ENCODE measurements around the gene AFF2. TPM values are rescaled to one million over a fixed set of nuclear protein-coding genes. Genes with fewer than 3 reads are reported as not detected.

The AFF2 gene
- total RNA-seq, 3 donors from 2014 or later (not counting 1 experiment from before 2014, with no cell fraction given), result 0.24 to 4.8 (median 0.79) TPM

DNA sequence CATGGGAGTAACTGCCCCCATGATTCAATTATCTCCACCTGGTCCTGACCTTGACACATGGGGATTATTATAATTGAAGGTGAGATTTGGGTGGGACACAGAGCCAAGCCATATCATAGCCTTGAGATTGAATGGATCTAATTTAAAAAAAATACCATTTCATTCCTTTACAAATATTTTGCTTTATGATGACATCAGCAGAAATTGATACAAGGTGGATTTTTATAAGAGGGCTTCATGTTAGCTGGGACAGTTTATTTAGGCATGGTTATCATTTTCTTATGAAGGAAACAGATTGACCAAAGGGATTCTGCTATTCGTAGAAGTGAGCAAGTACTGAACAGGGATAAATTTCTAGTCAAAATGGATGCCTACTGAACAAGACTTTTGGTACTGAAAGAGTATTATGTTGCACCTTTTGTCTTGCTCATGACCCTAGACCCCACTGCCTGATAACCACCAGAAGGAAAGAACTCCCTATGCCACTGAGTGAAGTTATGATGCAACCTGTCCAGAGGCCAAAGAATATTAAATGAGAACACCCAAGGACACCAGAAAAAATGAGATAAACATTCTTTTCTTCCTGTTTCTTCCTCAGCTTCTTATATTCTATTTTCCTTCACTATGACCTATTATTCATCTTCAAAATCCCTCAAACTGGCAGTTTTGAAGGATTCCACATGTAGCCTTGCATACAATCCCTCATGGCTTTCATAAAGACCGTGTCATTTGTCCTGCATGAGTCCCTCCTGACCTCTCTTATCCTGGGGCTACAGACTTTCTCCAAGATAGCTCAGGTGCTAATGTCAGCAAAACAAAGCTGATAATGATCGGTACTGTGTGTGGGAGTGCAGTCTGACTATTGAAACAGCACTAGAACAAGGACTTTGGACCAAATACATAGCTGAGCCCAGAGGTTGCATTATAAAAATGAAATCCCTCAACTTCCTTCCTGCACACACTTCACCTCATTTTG is 118.3 kb downstream of the AFF2 start:
- Histone ChIP-seq H3K4me3 (ENCODE audit: low read length) (no peak overlapping the region), H3K27me3 (ENCODE audit: control insufficient read depth, insufficient read depth, low read length) (no peaks in the 10 kb centered on the region), H3K36me3 (ENCODE audit: control insufficient read depth, insufficient read depth, low read length) (no peaks in the 10 kb centered on the region), H3K9me3 (ENCODE audit: control insufficient read depth, insufficient read depth, low read length) (no peaks in the 10 kb centered on the region), H3K4me1 (ENCODE audit: control insufficient read depth, insufficient read depth, low read length) (no peaks in the 10 kb centered on the region), H3K27ac (ENCODE audit: low read length) (no peak overlapping the region)
- TF ChIP-seq CTCF (IDR thresholded peaks at IDR 0.05), result no peak
- H3K36me3 Mint-ChIP-seq, result no peaks in the 10 kb centered on the region
- intact Hi-C loops (cut with micrococcal nuclease), result no loop called here
- DNase-seq (no peak), ATAC-seq (no peak)
- H3K27ac Mint-ChIP-seq, result no peak overlapping the region
- no peaks in the 10 kb centered on the region for H3K9me3 Mint-ChIP-seq
- WGBS (ENCODE audit: insufficient coverage), result 88% methylated on average over 3 of the region's 3 CpGs
- no peak overlapping the region for H3K4me3 Mint-ChIP-seq
- no peaks in the 10 kb centered on the region for H3K27me3 Mint-ChIP-seq (ENCODE audit: low read depth in 2 of 2)
- H3K4me1 Mint-ChIP-seq, result no peaks in the 10 kb centered on the region

- Mint-ChIP-seq H3K9me3 (no peaks in the 10 kb centered on the region), H3K27ac (no peak overlapping the region), H3K36me3 (no peaks in the 10 kb centered on the region), H3K4me1 (no peaks in the 10 kb centered on the region), H3K4me3 (no peak overlapping the region), H3K27me3 (ENCODE audit: low read depth in 2 of 2) (no peaks in the 10 kb centered on the region)
- Histone ChIP-seq H3K27ac (ENCODE audit: low read length) (no peak overlapping the region), H3K36me3 (ENCODE audit: control insufficient read depth, insufficient read depth, low read length) (no peaks in the 10 kb centered on the region), H3K27me3 (ENCODE audit: control insufficient read depth, insufficient read depth, low read length) (no peaks in the 10 kb centered on the region), H3K4me1 (ENCODE audit: control insufficient read depth, insufficient read depth, low read length) (no peaks in the 10 kb centered on the region), H3K4me3 (ENCODE audit: low read length) (no peak overlapping the region), H3K9me3 (ENCODE audit: control insufficient read depth, insufficient read depth, low read length) (no peaks in the 10 kb centered on the region)
- DNase-seq, result no peak
- WGBS (ENCODE audit: insufficient coverage), result 95% methylated on average over 3 of the region's 4 CpGs
- intact Hi-C loops (cut with micrococcal nuclease), result no loop called here
- no peak for ATAC-seq
- no peak for TF ChIP-seq CTCF (IDR thresholded peaks at IDR 0.05)
These were observed 119.6 kb downstream of the AFF2 start for GRCh38 chrX:148620023-148620422.

GRCh38 chrX:148624951-148625474 is 124.6 kb downstream of the AFF2 start:
- Mint-ChIP-seq H3K4me1 (no peaks in the 10 kb centered on the region), H3K4me3 (no peak overlapping the region), H3K27ac (no peak overlapping the region), H3K27me3 (ENCODE audit: low read depth in 2 of 2) (no peaks in the 10 kb centered on the region), H3K36me3 (no peaks in the 10 kb centered on the region), H3K9me3 (no peaks in the 10 kb centered on the region)
- Histone ChIP-seq H3K4me1 (ENCODE audit: control insufficient read depth, insufficient read depth, low read length) (no peaks in the 10 kb centered on the region), H3K27ac (ENCODE audit: low read length) (no peak overlapping the region), H3K4me3 (ENCODE audit: low read length) (no peak overlapping the region), H3K9me3 (ENCODE audit: control insufficient read depth, insufficient read depth, low read length) (no peaks in the 10 kb centered on the region), H3K36me3 (ENCODE audit: control insufficient read depth, insufficient read depth, low read length) (no peaks in the 10 kb centered on the region), H3K27me3 (ENCODE audit: control insufficient read depth, insufficient read depth, low read length) (no peaks in the 10 kb centered on the region)
- intact Hi-C loops (cut with micrococcal nuclease), result no loop called here
- ATAC-seq (no peak), DNase-seq (no peak)
- no peak for TF ChIP-seq CTCF (IDR thresholded peaks at IDR 0.05)
- 86% methylated on average over 2 of the region's 2 CpGs for WGBS (ENCODE audit: insufficient coverage)
